ENCODE results near the gene OR4N2.

GRCh38 chr14:19800282-19801117 is 3.1 kb upstream of the OR4N2 start:
- TF ChIP-seq CTCF (IDR thresholded peaks at IDR 0.05; ENCODE audit: low read length) (no peak), EZH2 (IDR thresholded peaks at IDR 0.05; ENCODE audit: borderline replicate concordance, low read length) (no peak)
